Stimulated activated CD8-positive, alpha-beta memory T cell treated with anti-CD3 and anti-CD28 coated beads, Interleukin-4, amount 100 ng/mL, for 24 hours (primary cell): ENCODE data around the gene IBA57.
"Not testable (repeated sequence)": the region's sequence is repeated elsewhere in the genome, so short reads cannot be mapped to it uniquely, and the experiment has no call there.

Experiments
- DNase-seq: peaks from one replicate; pipeline ENCODE4 v3.0.0-alpha.2; 2020; ENCODE audit warnings: low read depth

The IBA57 gene

GRCh38 chr1:228172591-228173527, 7.3 kb downstream of the IBA57 start:
- no peak for DNase-seq

GRCh38 chr1:228173528-228174481, 8.2 kb downstream of the IBA57 start:
- not testable (repeated sequence) for DNase-seq

GRCh38 chr1:228174482-228175315, 9.1 kb downstream of the IBA57 start:
- no peak for DNase-seq

DNA sequence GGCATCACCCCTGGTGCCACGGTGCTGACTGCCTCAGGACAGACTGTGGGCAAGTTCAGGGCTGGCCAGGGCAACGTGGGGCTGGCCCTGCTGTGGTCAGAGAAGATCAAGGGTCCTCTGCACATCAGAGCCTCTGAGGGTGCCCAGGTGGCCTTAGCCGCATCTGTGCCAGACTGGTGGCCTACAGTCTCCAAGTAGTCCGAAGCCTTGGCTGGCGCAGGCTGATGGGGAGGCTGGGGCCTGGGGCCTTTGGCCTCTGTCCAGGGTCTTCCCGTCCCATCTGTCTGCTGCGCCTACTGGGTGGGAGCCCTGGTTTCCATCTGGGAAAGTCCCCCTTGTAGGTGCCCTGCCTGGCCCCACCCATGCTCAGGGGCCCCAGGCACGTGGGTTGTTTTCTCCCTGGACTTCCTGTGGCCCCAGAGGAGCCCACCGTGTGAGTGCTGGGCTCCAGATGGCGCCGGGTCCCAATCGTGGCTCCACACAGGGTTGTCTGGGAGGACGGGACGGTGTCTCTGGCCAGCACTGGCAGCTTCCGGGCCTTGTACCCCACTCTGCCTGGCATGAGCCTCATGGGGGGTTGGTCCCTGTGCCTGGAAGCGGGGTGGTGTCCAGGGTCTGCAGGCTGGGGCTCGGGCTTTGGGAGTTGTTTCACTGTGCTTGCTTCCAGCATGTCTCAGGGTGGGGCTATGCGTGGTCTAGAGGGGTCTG, 9.9 kb downstream of the IBA57 start:
- no peak for DNase-seq

GRCh38 chr1:228176024-228176395, 10.4 kb downstream of the IBA57 start:
- DNase-seq = no peak

DNA sequence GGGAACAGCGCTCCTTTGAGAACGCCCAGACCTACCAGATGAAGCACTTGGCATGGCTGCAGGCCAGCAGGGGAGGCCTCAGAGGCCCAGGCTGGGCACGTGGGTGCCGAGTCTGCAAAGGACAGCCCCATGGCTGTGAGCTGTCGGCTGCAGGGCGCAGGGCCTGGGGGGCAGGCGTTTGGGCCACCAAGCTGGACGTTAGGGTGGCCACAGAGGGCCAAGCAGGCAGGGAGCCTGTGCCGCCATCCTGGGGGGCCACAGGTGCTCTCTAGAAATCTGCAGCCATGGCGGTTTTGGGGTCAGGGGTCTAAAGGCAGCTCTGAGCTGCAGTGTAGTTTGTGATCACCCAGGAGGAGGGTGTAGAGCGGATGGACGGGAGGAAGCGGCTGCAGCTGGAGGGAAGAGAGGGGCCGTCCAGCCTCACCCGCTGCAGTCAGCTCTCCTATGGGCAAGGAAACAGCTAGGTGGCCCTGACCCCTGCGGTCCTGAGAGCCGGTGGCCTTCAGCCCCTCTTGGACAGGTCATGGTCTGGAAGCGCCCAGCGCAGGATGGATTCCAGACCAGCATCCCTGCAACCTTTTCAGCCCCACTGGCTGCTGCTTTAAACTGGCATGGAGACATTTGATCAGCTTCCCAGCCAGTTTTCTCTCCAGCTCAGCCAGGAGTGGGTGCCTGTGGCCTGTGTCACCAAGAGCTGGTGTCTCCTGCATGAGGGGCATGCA, 11.0 kb downstream of the IBA57 start:
- DNase-seq = no peak

- DNase-seq = no peak
Measured at GRCh38 chr1:228177183-228177475, 11.5 kb downstream of the IBA57 start.

DNA sequence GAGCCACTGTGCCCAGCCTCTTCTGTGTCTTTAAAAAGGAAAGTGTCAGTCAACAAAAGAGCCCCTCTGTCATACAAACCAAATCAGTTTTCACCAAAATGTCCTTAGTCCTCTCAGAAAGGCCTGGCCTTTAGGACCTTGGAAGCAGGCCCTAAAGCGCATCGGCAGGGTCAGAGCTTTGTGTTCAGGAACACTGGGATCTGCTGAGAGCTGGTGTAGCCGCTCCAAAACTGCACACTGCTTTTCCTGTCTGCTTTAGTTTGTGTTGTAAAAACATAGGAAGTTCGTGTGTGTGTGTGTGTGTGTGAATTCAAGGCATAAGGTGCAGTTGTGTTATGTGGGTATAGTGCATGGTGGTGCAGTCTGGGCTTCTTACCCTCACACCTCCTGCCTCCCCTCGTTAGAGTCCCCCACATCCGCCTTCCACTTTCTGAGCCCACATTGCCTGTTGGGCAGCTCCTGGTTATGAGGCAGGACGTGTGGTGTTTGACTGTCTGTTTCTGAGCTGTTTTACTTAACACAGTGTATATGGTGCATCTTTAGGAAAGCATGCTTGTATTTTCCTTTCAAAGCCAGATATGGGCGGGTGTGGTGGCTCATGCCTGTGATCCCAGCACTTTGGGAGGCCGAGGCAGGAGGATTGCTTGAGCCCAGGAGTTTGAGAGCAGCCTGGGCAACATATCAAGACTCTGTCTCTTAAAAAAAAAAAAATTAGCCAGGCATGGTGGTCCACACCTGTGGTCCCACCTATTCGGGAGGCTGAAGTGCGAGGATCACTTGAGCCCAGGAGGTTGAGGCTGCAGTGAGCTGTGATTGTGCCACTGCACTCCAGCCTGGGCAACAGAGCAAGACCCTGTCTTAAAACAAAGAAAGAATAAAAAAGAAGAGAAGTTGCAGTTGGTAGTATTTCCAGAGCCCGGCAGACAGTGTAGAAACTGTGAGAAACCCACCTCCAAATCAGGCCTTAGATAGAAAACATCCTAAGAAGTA, 12.4 kb downstream of the IBA57 start:
- no peak for DNase-seq

DNA sequence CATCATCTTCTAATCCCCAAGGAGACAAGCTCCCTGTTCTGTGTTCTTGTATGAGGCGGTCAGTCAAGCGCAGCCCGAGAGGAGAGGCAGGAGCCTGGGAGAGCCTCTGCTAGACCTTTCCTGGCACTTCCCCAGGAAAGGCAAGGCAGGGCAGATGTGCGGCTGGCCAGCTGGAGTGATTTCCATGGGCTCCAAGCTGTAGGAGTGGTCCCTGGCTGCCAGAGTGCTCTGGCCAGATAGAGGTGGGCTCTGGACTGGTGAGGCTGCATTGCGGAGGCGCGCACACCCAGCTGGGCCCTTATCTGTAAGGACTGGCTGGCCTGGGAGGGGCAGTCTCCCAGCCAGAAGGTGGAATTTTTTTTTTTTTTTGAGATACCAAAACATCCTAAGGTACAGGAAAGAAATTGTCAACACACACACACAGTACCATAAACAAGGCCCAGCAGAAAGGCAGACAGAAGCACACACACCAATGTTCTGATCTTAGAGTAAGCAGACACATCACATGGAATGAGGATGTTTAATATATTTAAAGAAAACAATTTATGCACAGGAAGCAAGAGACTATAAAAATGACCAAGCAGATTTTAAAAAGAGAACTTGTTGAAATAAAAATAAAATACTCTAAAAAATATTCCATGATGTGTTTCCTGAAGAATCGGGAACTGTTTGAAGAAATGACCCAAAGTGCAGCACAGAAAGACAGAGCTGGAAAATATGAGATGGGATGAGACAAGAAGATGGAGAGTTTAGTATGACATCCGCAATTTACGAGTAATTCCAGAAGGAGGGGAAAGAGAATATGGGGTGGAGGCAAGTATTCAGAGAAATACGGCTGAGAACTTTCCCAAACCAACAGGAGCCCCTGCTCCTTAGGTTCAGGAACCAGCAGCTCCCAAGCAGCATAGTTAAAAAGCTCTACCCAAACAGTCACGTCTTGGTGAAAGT, 13.4 kb downstream of the IBA57 start:
- DNase-seq = no peak

GRCh38 chr1:228180271-228180958, 14.8 kb downstream of the IBA57 start:
- DNase-seq = no peak

GRCh38 chr1:228180959-228181644, 15.5 kb downstream of the IBA57 start:
- no peak for DNase-seq

DNA sequence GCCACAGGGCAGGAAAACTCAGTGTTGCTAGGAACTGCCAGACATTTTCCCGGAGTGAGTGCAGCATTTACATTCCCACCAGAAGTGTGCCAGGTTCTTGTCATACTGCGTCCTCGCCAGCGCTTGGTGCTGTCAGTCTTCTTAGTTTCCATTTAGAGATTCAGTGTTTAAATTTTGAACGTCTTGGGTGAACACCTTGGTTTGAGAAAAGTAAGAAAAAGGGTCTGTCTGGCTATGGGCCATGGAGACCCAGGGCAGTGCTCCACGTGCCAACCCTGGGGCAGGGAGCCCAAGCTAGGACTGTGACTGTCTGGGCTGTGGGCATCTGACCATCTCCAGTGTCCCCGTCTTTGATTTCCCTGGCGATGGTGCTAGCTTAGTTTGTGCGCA, 16.0 kb downstream of the IBA57 start:
- no peak for DNase-seq

- no peak for DNase-seq
Measured at GRCh38 chr1:228182296-228183030, 16.9 kb downstream of the IBA57 start.

GRCh38 chr1:228184152-228184551, 18.5 kb downstream of the IBA57 start:
- no peak for DNase-seq

DNA sequence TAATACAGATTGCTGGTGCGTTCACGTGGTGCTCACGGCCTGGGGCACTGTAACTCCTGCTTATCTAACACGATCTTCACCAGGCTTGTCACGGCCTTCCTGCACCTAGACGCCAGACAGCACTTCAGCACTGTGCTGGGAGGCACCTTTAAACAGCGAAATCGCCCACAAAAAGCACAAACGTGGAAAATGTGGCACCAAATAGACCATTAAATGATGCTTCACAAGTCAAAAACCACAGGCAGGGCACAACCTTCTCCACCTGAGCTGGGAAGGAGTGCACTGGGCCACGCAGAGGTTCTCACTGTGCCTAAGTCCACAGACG, 20.0 kb downstream of the IBA57 start:
- no peak for DNase-seq

DNA sequence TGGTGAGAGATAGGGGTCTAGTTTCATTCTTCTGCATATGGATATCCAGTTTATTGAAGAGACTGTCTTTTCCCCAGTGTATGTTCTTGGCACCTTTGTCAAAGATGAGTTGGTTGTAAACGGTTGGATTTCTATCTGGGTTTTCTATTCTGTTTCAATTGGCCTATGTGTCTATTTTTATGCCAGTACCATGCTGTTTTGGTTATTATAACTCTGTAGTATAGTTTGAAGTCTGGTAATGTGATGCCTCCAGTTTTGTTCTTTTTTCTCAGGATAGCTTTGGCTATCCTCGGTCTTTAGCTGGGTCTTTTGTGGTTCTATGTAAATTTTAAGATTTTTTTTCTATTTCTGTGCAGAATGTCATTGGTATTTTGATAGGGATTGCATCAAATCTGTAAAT, 22.6 kb downstream of the IBA57 start:
- DNase-seq = not testable (repeated sequence)

GRCh38 chr1:228190182-228190581, 24.6 kb downstream of the IBA57 start:
- DNase-seq = no peak
